ENCODE measurements around the gene SNX13. TPM values are rescaled to one million over a fixed set of nuclear protein-coding genes. Genes with fewer than 3 reads are reported as not detected.

Gene SNX13
- polyA plus RNA-seq, 1 of the 3 experiments (the other 2 are of a cell fraction) = 13.0 TPM

GRCh38 chr7:17985473-17986239 lies 45.4 kb upstream of the SNX13 start:
- H3K36me3 ChIP-seq (replicated peaks in 1 of 2; ENCODE audit: control insufficient read depth in 1 of 2, insufficient read depth in 2 of 2, low read length in 1 of 2) = no peaks in the 10 kb centered on the region
- peaks cover 5% of the 10 kb centered on the region; the same call in 1 of the 2 replicates for H3K27me3 ChIP-seq (ENCODE audit: insufficient read depth)
- no peaks in the 10 kb centered on the region for H3K79me2 ChIP-seq (ENCODE audit: insufficient read depth)
- H3K9me3 ChIP-seq = no peaks in the 10 kb centered on the region
- TF ChIP-seq YY1 (IDR thresholded peaks at IDR 0.05; ENCODE audit: low read depth) = no peak
- TF ChIP-seq FOXM1 (IDR thresholded peaks at IDR 0.05; ENCODE audit: low read depth) = no peak
- H4K20me1 ChIP-seq (ENCODE audit: insufficient read depth) = no peaks in the 10 kb centered on the region
- no peak overlapping the region for H3K4me2 ChIP-seq
- H3K9ac ChIP-seq = no peak overlapping the region
- CTCF ChIA-PET = interaction anchor here (1.0 to 2.2 kb wide), 3 partner anchors 50 to 335 kb away, joined by 3 to 7 read pairs (median 3); no protein-coding TSS in a partner anchor
- H2AFZ ChIP-seq (ENCODE audit: low read depth) = no peak overlapping the region
- POLR2A ChIA-PET = no interaction called here
- H3K27ac ChIP-seq (ENCODE audit: low read depth in 2 of 2, low read length in 1 of 2) = no peak overlapping the region
- no peaks in the 10 kb centered on the region for H3F3A ChIP-seq (replicated peaks; ENCODE audit: insufficient read depth)
- WGBS (ENCODE audit: low lambda C conversion rate) = 9% methylated on average over 6 of the region's 6 CpGs
- H3K9me2 ChIP-seq = no peaks in the 10 kb centered on the region
- H3K4me1 ChIP-seq (ENCODE audit: control insufficient read depth in 1 of 2, insufficient read depth in 2 of 2, low read depth in 1 of 2, low read length in 1 of 2) = no peaks in the 10 kb centered on the region; a peak in 1 of 4 replicates
- no peak overlapping the region for H3K4me3 ChIP-seq (ENCODE audit: low read depth in 2 of 2, low read length in 1 of 2)
- DNase-seq = no peak

- H3K36me3 ChIP-seq (replicated peaks in 1 of 2; ENCODE audit: control insufficient read depth in 1 of 2, insufficient read depth in 2 of 2, low read length in 1 of 2) = no peaks in the 10 kb centered on the region
- no peak overlapping the region for H3K9ac ChIP-seq
- no peaks in the 10 kb centered on the region for H3K9me2 ChIP-seq
- 2% methylated on average over 1 of the region's 1 CpG for WGBS (ENCODE audit: low lambda C conversion rate)
- H3K4me3 ChIP-seq (ENCODE audit: low read depth in 2 of 2, low read length in 1 of 2) = no peak overlapping the region
- H3K4me2 ChIP-seq = no peak overlapping the region
- no peaks in the 10 kb centered on the region for H3K79me2 ChIP-seq (ENCODE audit: insufficient read depth)
- H3K27ac ChIP-seq (ENCODE audit: low read depth in 2 of 2, low read length in 1 of 2) = no peak overlapping the region
- ChIA-PET POLR2A (no interaction called here), CTCF (interaction anchor here (0.9 to 2.2 kb wide), 4 partner anchors 9 to 337 kb away, joined by 3 to 9 read pairs (median 5); no protein-coding TSS in a partner anchor)
- H3F3A ChIP-seq (replicated peaks; ENCODE audit: insufficient read depth) = no peaks in the 10 kb centered on the region
- H3K9me3 ChIP-seq = no peaks in the 10 kb centered on the region
- TF ChIP-seq REST (IDR thresholded peaks at IDR 0.05; ENCODE audit: low read depth, low read length) (no peak), ELF1 (IDR thresholded peaks at IDR 0.05) (no peak), FOXJ3 (CRISPR knock-in tag; IDR thresholded peaks at IDR 0.05) (no peak), MEF2A (IDR thresholded peaks at IDR 0.05; ENCODE audit: borderline replicate concordance, low read depth) (no peak)
- H3K27me3 ChIP-seq (ENCODE audit: insufficient read depth) = peaks cover 5% of the 10 kb centered on the region; the same call in 1 of the 2 replicates
- H3K4me1 ChIP-seq (ENCODE audit: control insufficient read depth in 1 of 2, insufficient read depth in 2 of 2, low read depth in 1 of 2, low read length in 1 of 2) = no peaks in the 10 kb centered on the region; a peak in 1 of 4 replicates
- H4K20me1 ChIP-seq (ENCODE audit: insufficient read depth) = no peaks in the 10 kb centered on the region
- no peak overlapping the region for H2AFZ ChIP-seq (ENCODE audit: low read depth)
- DNase-seq = no peak
Measured at GRCh38 chr7:17984288-17984687, 44.0 kb upstream of the SNX13 start.
